H1 (cell line): ENCODE results near the gene MMP24. TPM values are rescaled to one million over a fixed set of nuclear protein-coding genes. Genes with fewer than 3 reads are reported as not detected.

Experiments used
- CTCF ChIA-PET: fragments of 300-600 bp; sonication (Branson Sonifier 250); formaldehyde crosslinking; loops from one replicate; lab custom pipeline; 2021; ENCODE audit not compliant: partially characterized antibody; lab: Charles Lee
- POLR2A ChIA-PET: fragments of 300-600 bp; sonication (Branson Sonifier 250); formaldehyde crosslinking; loops from one replicate; lab custom pipeline; 2021; ENCODE audit warnings: inconsistent platforms; ENCODE audit not compliant: partially characterized antibody; lab: Charles Lee
- DNase-seq, 2 experiments: peaks; one replicate each; pipeline versions ENCODE4 v3.0.0 to v3.0.0-alpha.2; 2010 to 2022; ENCODE audit warnings: low spot score in 2 of 2, low read depth in 1 of 2, mixed read lengths in 1 of 2
- FAIRE-seq: peaks from 2 replicates; lab custom pipeline; 2011; peaks lifted over from hg19 to GRCh38; lab: Jason Lieb, UNC
- H2AFZ ChIP-seq: 2 replicates; pipeline ENCODE4 v1.8.1; 2012; ENCODE audit warnings: low read length, inconsistent platforms
- H2AK5ac ChIP-seq: 2 replicates; pipeline ENCODE4 v1.6.1; 2013; ENCODE audit warnings: low read depth, low read length
- H2BK120ac ChIP-seq: replicated peaks from 2 replicates; pipeline ENCODE3; 2013; ENCODE audit warnings: low read depth, low read length, inconsistent platforms
- H2BK12ac ChIP-seq: 2 replicates; pipeline ENCODE4 v1.6.1; 2013; ENCODE audit warnings: low read depth, low read length
- H2BK15ac ChIP-seq: 2 replicates; pipeline ENCODE4 v1.6.1; 2013; ENCODE audit warnings: low read length
- H2BK20ac ChIP-seq: 2 replicates; pipeline ENCODE4 v1.6.1; 2013; ENCODE audit warnings: low read length
- H2BK5ac ChIP-seq: 2 replicates; pipeline ENCODE4 v1.6.1; 2013; ENCODE audit warnings: low read depth, low read length
- H3K14ac ChIP-seq: 2 replicates; pipeline ENCODE4 v1.6.1; 2013; ENCODE audit warnings: inconsistent platforms; ENCODE audit not compliant: insufficient read length
- H3K18ac ChIP-seq: 2 replicates; pipeline ENCODE4 v1.6.1; 2013; ENCODE audit warnings: low read length; ENCODE audit errors: extremely low read depth
- H3K23ac ChIP-seq: 2 replicates; pipeline ENCODE4 v1.6.1; 2013; ENCODE audit warnings: inconsistent platforms; ENCODE audit not compliant: insufficient read length
- H3K23me2 ChIP-seq: 2 replicates; pipeline ENCODE4 v1.6.1; 2013; ENCODE audit warnings: low read depth, low read length
- H3K27ac ChIP-seq: 2 replicates; pipeline ENCODE4 v1.6.1; 2011; ENCODE audit warnings: low read depth, low read length, inconsistent platforms
- H3K27me3 ChIP-seq, 4 experiments: replicated peaks in 1 of 4; 1 replicate in 1 of 4; 2 replicates in 3 of 4; pipeline versions ENCODE4 v1.6.1 to v1.8.1; 2011 to 2013; ENCODE audit warnings: low read length in 3 of 4, mild to moderate bottlenecking in 3 of 4, inconsistent platforms in 2 of 4, mixed read lengths in 2 of 4, moderate library complexity in 1 of 4; ENCODE audit not compliant: control insufficient read depth in 3 of 4, insufficient read depth in 3 of 4; ENCODE audit errors: extremely low read depth in 1 of 4
- H3K36me3 ChIP-seq, 4 experiments: 2 replicates each; pipeline versions ENCODE4 v1.6.1 to v1.8.1; 2011 to 2013; ENCODE audit warnings: mild to moderate bottlenecking in 4 of 4, low read length in 3 of 4, moderate library complexity in 2 of 4, control low read depth in 1 of 4, inconsistent platforms in 1 of 4; ENCODE audit not compliant: insufficient read depth in 4 of 4, control insufficient read depth in 2 of 4
- H3K4ac ChIP-seq: replicated peaks from 2 replicates; pipeline ENCODE3; 2013; ENCODE audit warnings: low read length, low read depth, mixed read lengths, inconsistent platforms; ENCODE audit not compliant: insufficient read length
- H3K4me1 ChIP-seq, 4 experiments: replicated peaks in 1 of 4; 1 replicate in 1 of 4; 2 replicates in 3 of 4; pipeline versions ENCODE4 v1.6.1 to v1.8.1; 2011 to 2013; ENCODE audit warnings: low read length in 3 of 4, inconsistent platforms in 2 of 4, mixed read lengths in 1 of 4; ENCODE audit not compliant: insufficient read depth in 4 of 4, control insufficient read depth in 3 of 4
- H3K4me2 ChIP-seq, 2 experiments: 2 replicates each; pipeline versions ENCODE4 v1.6.1 to v1.8.1; 2011 to 2013; ENCODE audit warnings: low read depth in 2 of 2, low read length in 2 of 2, control low read depth in 1 of 2, inconsistent platforms in 1 of 2, mild to moderate bottlenecking in 1 of 2; ENCODE audit not compliant: insufficient read depth in 1 of 2
- H3K4me3 ChIP-seq, 4 experiments: fragments of 200-600, 300-600 bp in 1 of 4; sonication (generic), shearing (Covaris generic), sonication (Bioruptor Twin) in 1 of 4; 2 replicates each; pipeline versions ENCODE4 v1.5.1 to v1.8.1; 2011 to 2016; ENCODE audit warnings: low read length in 4 of 4, low read depth in 3 of 4, control low read depth in 2 of 4, inconsistent platforms in 2 of 4, mild to moderate bottlenecking in 2 of 4, mixed read lengths in 1 of 4, moderate library complexity in 1 of 4; ENCODE audit not compliant: insufficient read depth in 2 of 4; ENCODE audit errors: extremely low read depth in 1 of 4
- H3K56ac ChIP-seq: replicated peaks from 2 replicates; pipeline ENCODE3; 2013; ENCODE audit warnings: low read depth, mild to moderate bottlenecking, mixed read lengths, low read length, inconsistent platforms; ENCODE audit not compliant: insufficient read length
- H3K79me1 ChIP-seq: 2 replicates; pipeline ENCODE4 v1.6.1; 2013; ENCODE audit warnings: low read depth, low read length, control low read depth
- H3K79me2 ChIP-seq, 2 experiments: 2 replicates each; pipeline versions ENCODE4 v1.6.1 to v1.8.1; 2012 to 2013; ENCODE audit warnings: low read length in 2 of 2, mild to moderate bottlenecking in 2 of 2, inconsistent platforms in 1 of 2; ENCODE audit not compliant: insufficient read depth in 2 of 2, control insufficient read depth in 1 of 2
- H3K9ac ChIP-seq, 4 experiments: replicated peaks in 1 of 4; 1 replicate in 1 of 4; 2 replicates in 3 of 4; pipeline versions ENCODE4 v1.6.1 to v1.8.1; 2011 to 2013; ENCODE audit warnings: low read depth in 3 of 4, low read length in 3 of 4, control low read depth in 2 of 4, mild to moderate bottlenecking in 2 of 4, moderate library complexity in 2 of 4, inconsistent platforms in 1 of 4; ENCODE audit errors: extremely low read depth in 1 of 4
- H3K9me3 ChIP-seq, 2 experiments: 2 replicates each; pipeline versions ENCODE4 v1.6.1 to v1.8.1; 2012 to 2013; ENCODE audit warnings: mild to moderate bottlenecking in 2 of 2, moderate library complexity in 2 of 2, control low read depth in 1 of 2, inconsistent platforms in 1 of 2, low read depth in 1 of 2, low read length in 1 of 2, mixed read lengths in 1 of 2; ENCODE audit not compliant: insufficient read depth in 2 of 2
- H4K20me1 ChIP-seq, 2 experiments: replicated peaks in 1 of 2; 2 replicates each; pipeline versions ENCODE3 to v1.8.1; 2011 to 2013; ENCODE audit warnings: inconsistent platforms in 2 of 2, low read length in 2 of 2, mild to moderate bottlenecking in 1 of 2; ENCODE audit not compliant: insufficient read depth in 2 of 2, control insufficient read depth in 1 of 2
- H4K5ac ChIP-seq: 2 replicates; pipeline ENCODE4 v1.6.1; 2013; ENCODE audit warnings: low read length, low read depth, mixed read lengths, inconsistent platforms; ENCODE audit not compliant: insufficient read length
- H4K8ac ChIP-seq: 2 replicates; pipeline ENCODE4 v1.8.0; 2013; ENCODE audit warnings: mild to moderate bottlenecking, moderate library complexity, low read length, inconsistent platforms; ENCODE audit not compliant: insufficient read depth; ENCODE audit errors: extremely low read depth
- H4K91ac ChIP-seq: replicated peaks from 2 replicates; pipeline ENCODE3; 2013; ENCODE audit warnings: low read length, mixed read lengths, inconsistent platforms; ENCODE audit not compliant: insufficient read length
- CHD2 ChIP-seq: IDR thresholded peaks from 2 replicates; pipeline ENCODE4 v1.6.1; 2012; ENCODE audit warnings: low read length, improper control_type of control experiment
- KDM5A ChIP-seq: fragments of 200-600 bp; IDR thresholded peaks from 2 replicates; pipeline ENCODE4 v1.7.1; 2012; ENCODE audit warnings: mild to moderate bottlenecking, low read length, inconsistent platforms, mixed read lengths
- RBBP5 ChIP-seq: IDR thresholded peaks from 2 replicates; pipeline ENCODE4 v1.7.1; 2012; ENCODE audit warnings: low read depth, mild to moderate bottlenecking, inconsistent platforms, low read length, moderate library complexity, borderline replicate concordance
- WGBS, 2 experiments: shearing (Covaris generic) in 1 of 2; methylation state at CpG; one replicate each; pipeline versions ENCODE4 v1.1.6 to v1.1.7; 2013 to 2015; ENCODE audit warnings: low lambda C conversion rate in 2 of 2, mixed read lengths in 2 of 2, inconsistent platforms in 1 of 2, low coverage in 1 of 2, missing lambda C conversion rate in 1 of 2; ENCODE audit not compliant: insufficient replicate concordance in 2 of 2, insufficient coverage in 1 of 2, insufficient read length in 1 of 2; ENCODE audit errors: extremely low coverage in 1 of 2, missing lambda C conversion rate in 1 of 2; 5-methylcytosine and 5-hydroxymethylcytosine counted together
- polyA plus RNA-seq, 7 experiments: library from polyadenylated mRNA; depleted of rRNA in 3 of 7; stranded (reverse) in 5 of 7; unstranded in 2 of 7; fragments of >200 nt in 5 of 7; fragments of 200-250 nt in 2 of 7; gene quantifications; 1 replicate in 5 of 7; 2 replicates in 1 of 7; 4 replicates in 1 of 7; pipeline versions ENCODE4 v1.2.1 to v1.2.3, GENCODE V29; 2011 to 2013; ENCODE audit warnings: missing spikeins in 2 of 7, mixed read lengths in 2 of 7
- total RNA-seq: library from RNA; stranded (reverse); fragmentation: NEBNext Ultra II Directional; extraction: Animal tissue kit (Norgen Biotek cat#: 25700); gene quantifications from 2 replicates; pipeline ENCODE4 v1.2.1, GENCODE V29; 2021

Gene MMP24
- total and polyA plus RNA-seq, 2 of the 8 experiments (the other 6 are each of a cell fraction or from before 2014, with no cell fraction given) = 18.8 to 21.4 TPM

- Histone ChIP-seq H2AFZ (no peak overlapping the region), H3K79me2 (peaks cover 9 to 28% of the 10 kb centered on the region in 2 experiments), H2BK5ac (no peak overlapping the region), H2BK12ac (no peak overlapping the region), H3K4me3 (no peak overlapping the region), H2BK20ac (no peak overlapping the region), H3K27ac (no peak overlapping the region), H4K91ac (no peak overlapping the region), H3K36me3 (peaks cover 3 to 10% (median 4%) of the 10 kb centered on the region in 4 experiments; a peak in 5 of 8 replicates), H2AK5ac (no peak overlapping the region; the same call in 1 of the 2 replicates), H3K4me2 (peak overlapping the region in 1 of 2 experiments; percentile 94; a peak in 1 of 4 replicates), H3K4ac (no peak overlapping the region), H3K23ac (no peak overlapping the region), H3K56ac (no peak overlapping the region), H3K9ac (no peak overlapping the region), H3K23me2 (peaks cover 8% of the 10 kb centered on the region), H4K5ac (no peak overlapping the region), H3K14ac (no peak overlapping the region), H3K79me1 (peaks cover 11% of the 10 kb centered on the region; the same call in 1 of the 2 replicates), H2BK120ac (no peak overlapping the region), H3K4me1 (peaks cover 3 to 8% (median 5%) of the 10 kb centered on the region in 4 experiments; a peak in 6 of 7 replicates), H3K9me3 (no peaks in the 10 kb centered on the region), H3K18ac (no peak overlapping the region), H4K20me1 (peaks cover 0 to 2% of the 10 kb centered on the region in 2 experiments), H4K8ac (peak overlapping the region; percentile 57; the same call in 1 of the 2 replicates), H2BK15ac (no peak overlapping the region), H3K27me3 (no peaks in the 10 kb centered on the region)
- FAIRE-seq (no peak), DNase-seq (no peak)
- 94% methylated on average over 12 of the region's 12 CpGs; no CpG with 5 or more reads in 1 of the 2 experiments for WGBS, 2 experiments
- TF ChIP-seq CHD2 (no peak), KDM5A (no peak), RBBP5 (no peak)
- ChIA-PET POLR2A (interaction anchor here (1.6 kb wide), 1 partner anchor 12 kb away, joined by 3 read pairs; no protein-coding TSS in a partner anchor), CTCF (interaction anchor here (0.8 to 1.5 kb wide), 3 partner anchors 17 to 286 kb away, joined by 3 to 5 read pairs (median 3); no protein-coding TSS in a partner anchor)
Measured at GRCh38 chr20:35286077-35286898, 59.8 kb downstream of the MMP24 start.
